H1 (cell line): ENCODE measurements around the gene TMEM59L. TPM values are rescaled to one million over a fixed set of nuclear protein-coding genes. Genes with fewer than 3 reads are reported as not detected.

Source experiments
- CEBPB ChIP-seq: IDR thresholded peaks from 2 replicates; pipeline ENCODE4 v1.6.1; 2012; ENCODE audit warnings: low read depth, low read length
- CHD7 ChIP-seq: fragments of 300-600 bp; sonication (generic); IDR thresholded peaks from 2 replicates; pipeline ENCODE4 v1.7.1; 2012; ENCODE audit warnings: low read length, moderate library complexity, mild to moderate bottlenecking, inconsistent platforms; ENCODE audit not compliant: insufficient replicate concordance
- EGR1 ChIP-seq: IDR thresholded peaks from 2 replicates; pipeline ENCODE4 v1.6.1; 2011; ENCODE audit warnings: low read depth, low read length, borderline replicate concordance
- EP300 ChIP-seq, 2 experiments: IDR thresholded peaks; 1 replicate in 1 of 2; 2 replicates in 1 of 2; pipeline ENCODE4 v1.6.1; 2011 to 2012; ENCODE audit warnings: low read depth in 2 of 2, low read length in 2 of 2, mild to moderate bottlenecking in 2 of 2, borderline replicate concordance in 1 of 2, inconsistent platforms in 1 of 2, moderate library complexity in 1 of 2
- KDM4A ChIP-seq: IDR thresholded peaks from one replicate; pipeline ENCODE4 v1.7.1; 2012; ENCODE audit warnings: low read depth, mild to moderate bottlenecking, moderate library complexity, low read length, inconsistent platforms; ENCODE audit not compliant: severe bottlenecking
- POLR2AphosphoS5 ChIP-seq: IDR thresholded peaks from 2 replicates; pipeline ENCODE4 v1.6.1; 2011; ENCODE audit warnings: low read depth, low read length
- SIN3A ChIP-seq, 2 experiments: IDR thresholded peaks in 1 of 2; conservative IDR thresholded peaks in 1 of 2; 2 replicates each; pipeline ENCODE4 v1.6.1; 2011 to 2012; ENCODE audit warnings: low read length in 2 of 2, improper control_type of control experiment in 1 of 2, low read depth in 1 of 2, mild to moderate bottlenecking in 1 of 2
- SRF ChIP-seq: IDR thresholded peaks from 2 replicates; pipeline ENCODE4 v1.6.1; 2011; ENCODE audit warnings: mild to moderate bottlenecking, low read depth, low read length, moderate library complexity
- TEAD4 ChIP-seq: IDR thresholded peaks from 2 replicates; pipeline ENCODE4 v1.6.1; 2012; ENCODE audit warnings: low read depth, low read length, inconsistent platforms, mixed read lengths
- polyA plus RNA-seq, 7 experiments: library from polyadenylated mRNA; depleted of rRNA in 3 of 7; stranded (reverse) in 5 of 7; unstranded in 2 of 7; fragments of >200 nt in 5 of 7; fragments of 200-250 nt in 2 of 7; gene quantifications; 1 replicate in 5 of 7; 2 replicates in 1 of 7; 4 replicates in 1 of 7; pipeline versions ENCODE4 v1.2.1 to v1.2.3, GENCODE V29; 2011 to 2013; ENCODE audit warnings: missing spikeins in 2 of 7, mixed read lengths in 2 of 7
- total RNA-seq: library from RNA; stranded (reverse); fragmentation: NEBNext Ultra II Directional; extraction: Animal tissue kit (Norgen Biotek cat#: 25700); gene quantifications from 2 replicates; pipeline ENCODE4 v1.2.1, GENCODE V29; 2021

Gene TMEM59L
- total and polyA plus RNA-seq, 2 of the 8 experiments (the other 6 are each of a cell fraction or from before 2014, with no cell fraction given), result 4.0 to 12.2 TPM

DNA sequence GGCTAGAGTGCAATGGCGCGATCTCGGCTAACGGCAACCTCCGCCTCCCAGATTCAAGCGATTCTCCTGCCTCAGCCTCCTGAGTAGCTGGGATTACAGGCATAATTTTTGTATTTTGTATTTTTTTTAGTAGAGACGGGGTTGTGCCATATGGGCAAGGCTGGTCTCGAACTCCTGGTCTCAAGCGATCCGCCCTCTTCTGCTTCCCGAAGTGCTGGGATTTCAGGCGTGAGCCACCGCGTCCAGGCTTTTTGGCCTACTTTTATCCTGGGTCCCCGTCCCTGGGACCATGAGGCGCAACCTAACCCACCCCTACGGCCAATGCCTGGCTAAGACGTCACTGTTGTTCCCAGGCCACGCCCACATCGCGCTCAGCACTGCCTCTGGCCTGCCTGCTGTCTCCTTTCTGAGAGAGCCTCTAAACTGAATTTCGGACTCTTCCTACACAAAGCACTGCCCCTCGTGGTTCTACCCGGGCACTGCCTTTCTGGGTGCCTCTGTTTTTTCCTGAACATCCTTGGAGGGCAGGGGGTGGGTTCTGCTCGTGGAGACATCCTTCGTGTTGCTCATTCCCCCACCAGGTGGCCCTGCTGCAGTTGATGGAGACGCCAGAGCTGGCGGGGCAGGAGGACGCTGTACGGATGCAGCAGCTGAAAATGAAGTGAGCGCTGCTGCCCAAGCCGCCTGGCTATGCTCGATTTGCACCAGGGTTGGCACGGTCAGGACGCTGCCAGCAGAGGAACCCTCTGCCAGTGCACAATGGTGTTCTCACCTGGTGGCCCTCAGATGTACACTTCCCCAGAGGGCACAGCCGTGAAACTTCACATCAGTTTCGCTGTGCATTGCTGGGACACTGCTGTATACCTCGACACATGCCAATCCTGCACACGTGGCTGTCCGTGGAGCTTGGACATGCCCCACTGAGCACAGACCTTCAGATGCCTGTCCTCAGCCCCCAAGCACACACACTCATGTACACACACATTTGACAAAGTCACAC, 22.1 kb upstream of the TMEM59L start (continued):
- TF ChIP-seq SIN3A (conservative IDR thresholded peaks at IDR 0.05 in 1 of 2, IDR thresholded peaks at IDR 0.05 in 1 of 2; ENCODE audit: low read depth in 1 of 2, low read length in 2 of 2) (peak in 1 of 2 experiments; percentile 11; a peak in 1 of 4 replicates), POLR2AphosphoS5 (peak; percentile 62), EGR1 (no peak), KDM4A (no peak), CEBPB (no peak), EP300 (IDR thresholded peaks at IDR 0.05; ENCODE audit: borderline replicate concordance in 1 of 2, low read depth in 2 of 2, low read length in 2 of 2) (no peak), TEAD4 (no peak; the same call in 1 of the 2 replicates), CHD7 (no peak), SRF (no peak)
